ENCODE measurements around the gene MED14. TPM values are rescaled to one million over a fixed set of nuclear protein-coding genes. Genes with fewer than 3 reads are reported as not detected.

The MED14 gene
- total and polyA plus RNA-seq, 2 of the 4 experiments (the other 2 are of a cell fraction): 17.6 to 25.9 TPM

- H2BK5ac ChIP-seq (ENCODE audit: low read depth, low read length, poor library complexity, severe bottlenecking): no peak overlapping the region
- H3K79me1 ChIP-seq (ENCODE audit: low read depth in 1 of 2, low read length in 2 of 2): peaks cover 0 to 17% of the 10 kb centered on the region in 2 experiments; a peak in 3 of 4 replicates
- no peak overlapping the region for H3K4ac ChIP-seq (ENCODE audit: low read depth, low read length)
- CTCF ChIA-PET: interaction anchor here (0.7 kb wide), 1 partner anchor 468 kb away, joined by 5 read pairs; no protein-coding TSS in a partner anchor
- H3K4me2 ChIP-seq (ENCODE audit: low read depth, low read length): no peak overlapping the region
- H3K27me3 ChIP-seq (ENCODE audit: control insufficient read depth, insufficient read depth, low read length): peaks cover 7% of the 10 kb centered on the region
- in situ Hi-C loops (cut with MboI; ENCODE audit: low sequenced_read_pairs) (loop anchor here (10.0 kb wide), 1 partner anchor 55 kb away; no protein-coding TSS in a partner anchor), dilution Hi-C loops (cut with HindIII; ENCODE audit: low sequenced_read_pairs, unreplicated experiment) (no loop called here), intact Hi-C loops (cut with micrococcal nuclease) (loop anchor here (10.0 kb wide), 1 partner anchor 195 kb away; no protein-coding TSS in a partner anchor)
- no peak overlapping the region for H3K56ac ChIP-seq (ENCODE audit: extremely low read depth, insufficient read depth, low read length)
- DNase-seq (no peak), ATAC-seq (ENCODE audit: low read depth) (no peak)
- H3K36me3 ChIP-seq (ENCODE audit: control insufficient read depth, insufficient read depth, low read length): no peaks in the 10 kb centered on the region; the same call in 1 of the 2 replicates
- no peak overlapping the region for H3K27ac ChIP-seq (ENCODE audit: insufficient read depth, low read length)
- H2AK9ac ChIP-seq (replicated peaks; ENCODE audit: low read depth, low read length, poor library complexity): no peak overlapping the region
- no peak overlapping the region for H3K23ac ChIP-seq (ENCODE audit: low read depth, low read length)
- H3K14ac ChIP-seq (replicated peaks; ENCODE audit: low read depth, low read length): no peak overlapping the region
- H4K91ac ChIP-seq (ENCODE audit: insufficient read depth, low read depth, low read length): no peak overlapping the region
- H3K4me1 ChIP-seq (ENCODE audit: control insufficient read depth, insufficient read depth, low read length): peaks cover 3% of the 10 kb centered on the region
- H3K9ac ChIP-seq (ENCODE audit: low read depth, low read length): no peak overlapping the region
- H3K9me1 ChIP-seq (ENCODE audit: insufficient read depth, low read length): no peaks in the 10 kb centered on the region
- BruUV-seq (replicated peaks): no TSS peak
- H2AFZ ChIP-seq (replicated peaks; ENCODE audit: low read length, poor library complexity): no peak overlapping the region
- no CpG with 5 or more reads among the region's 4 CpGs for WGBS, 2 experiments (ENCODE audit: extremely low coverage in 2 of 2, insufficient read length in 1 of 2)
- H4K5ac ChIP-seq (ENCODE audit: low read depth, low read length): no peak overlapping the region
- H3K9me3 ChIP-seq (ENCODE audit: control insufficient read depth, insufficient read depth, low read length): no peaks in the 10 kb centered on the region
- H3K4me3 ChIP-seq (ENCODE audit: insufficient read depth, low read depth, low read length): no peak overlapping the region
- no peak overlapping the region for H2BK120ac ChIP-seq (ENCODE audit: low read depth, low read length)
- no peak for TF ChIP-seq USF2 (IDR thresholded peaks at IDR 0.05; ENCODE audit: low read depth, low read length)
- TF ChIP-seq MAZ (IDR thresholded peaks at IDR 0.05; ENCODE audit: borderline replicate concordance, low read depth, low read length): no peak
- TF ChIP-seq NFE2L2 (IDR thresholded peaks at IDR 0.05; ENCODE audit: low read depth, low read length): no peak
- no peak overlapping the region for H4K8ac ChIP-seq (ENCODE audit: low read depth in 2 of 2, low read length in 2 of 2)
- H4K20me1 ChIP-seq (ENCODE audit: insufficient read depth, low read length): peaks cover 13% of the 10 kb centered on the region; the same call in 1 of the 2 replicates
- no peak overlapping the region for H2AK5ac ChIP-seq (ENCODE audit: low read depth, low read length)
- H2BK20ac ChIP-seq (ENCODE audit: low read depth, low read length): no peak overlapping the region
- H3K18ac ChIP-seq (ENCODE audit: low read depth, low read length): no peak overlapping the region
- no peak overlapping the region for H2BK15ac ChIP-seq (ENCODE audit: low read depth, low read length)
- POLR2A ChIA-PET (ENCODE audit: unreplicated experiment): interaction anchor here (0.6 kb wide), 1 partner anchor 15 kb away, joined by 6 read pairs; no protein-coding TSS in a partner anchor
Observed at GRCh38 chrX:40729598-40730584, 5.5 kb downstream of the MED14 start.

All from IMR-90 (cell line).